ENCODE results near the gene ADK.
A peak's percentile ranks its signal among the peaks of the same experiment; 100 is the strongest.
"Not testable (repeated sequence)": the region's sequence is repeated elsewhere in the genome, so short reads cannot be mapped to it uniquely, and the experiment has no call there.

The ADK gene

GRCh38 chr10:74188617-74189016, 37.6 kb downstream of the ADK start:
- not testable (repeated sequence) for DNase-seq

- no peak for DNase-seq
Measured at GRCh38 chr10:74189999-74190421, 39.0 kb downstream of the ADK start.

GRCh38 chr10:74190494-74190893, 39.5 kb downstream of the ADK start:
- no peak for DNase-seq

- DNase-seq: no peak
Measured at GRCh38 chr10:74194545-74194944, 43.5 kb downstream of the ADK start.

- DNase-seq: no peak
Measured at GRCh38 chr10:74194999-74195398, 44.0 kb downstream of the ADK start.

GRCh38 chr10:74199315-74199714, 48.3 kb downstream of the ADK start:
- no peak for DNase-seq

GRCh38 chr10:74202356-74202755, 51.3 kb downstream of the ADK start:
- DNase-seq: no peak

- no peak for DNase-seq
Measured at GRCh38 chr10:74206746-74207145, 55.7 kb downstream of the ADK start.

GRCh38 chr10:74207691-74208480, 56.9 kb downstream of the ADK start:
- no peak for DNase-seq

- no peak for DNase-seq
Measured at GRCh38 chr10:74208997-74209396, 58.0 kb downstream of the ADK start.

- no peak for DNase-seq
Measured at GRCh38 chr10:74213019-74213418, 62.0 kb downstream of the ADK start.

- DNase-seq: no peak
Measured at GRCh38 chr10:74213571-74214162, 62.6 kb downstream of the ADK start.

- not testable (repeated sequence) for DNase-seq
Measured at GRCh38 chr10:74217110-74217509, 66.1 kb downstream of the ADK start.

GRCh38 chr10:74222467-74222866, 71.4 kb downstream of the ADK start:
- DNase-seq: not testable (repeated sequence)

GRCh38 chr10:74223755-74224529, 72.9 kb downstream of the ADK start:
- DNase-seq: no peak

- DNase-seq: no peak
Measured at GRCh38 chr10:74227697-74228424, 76.8 kb downstream of the ADK start.

GRCh38 chr10:74231375-74231774, 80.4 kb downstream of the ADK start:
- no peak for DNase-seq

- no peak for DNase-seq
Measured at GRCh38 chr10:74233281-74233680, 82.3 kb downstream of the ADK start.

GRCh38 chr10:74234569-74234968, 83.5 kb downstream of the ADK start:
- DNase-seq: no peak

GRCh38 chr10:74238031-74238431, 87.0 kb downstream of the ADK start:
- no peak for DNase-seq

GRCh38 chr10:74238516-74238915, 87.5 kb downstream of the ADK start:
- DNase-seq: no peak

- DNase-seq: no peak
Measured at GRCh38 chr10:74243067-74243466, 92.0 kb downstream of the ADK start.

- peak; percentile 36 for DNase-seq
Measured at GRCh38 chr10:74244097-74244685, 93.2 kb downstream of the ADK start.
